Progenitor cell of endocrine pancreas (in vitro differentiated cells): ENCODE data around the gene NDOR1. TPM values are rescaled to one million over a fixed set of nuclear protein-coding genes. Genes with fewer than 3 reads are reported as not detected.

Experiments
- DNase-seq: peaks from one replicate; pipeline ENCODE4 v3.0.0; 2021; ENCODE audit warnings: low spot score; ENCODE audit not compliant: unreplicated experiment
- H3K27ac Mint-ChIP-seq: 2 replicates; pipeline ENCODE4 v1.8.0; 2021; ENCODE audit warnings: mild to moderate bottlenecking, moderate library complexity, mixed read lengths
- H3K27me3 Mint-ChIP-seq: 2 replicates; pipeline ENCODE4 v1.8.0; 2021; ENCODE audit warnings: mixed read lengths
- H3K36me3 Mint-ChIP-seq: 2 replicates; pipeline ENCODE4 v1.8.0; 2022; ENCODE audit warnings: mixed read lengths; ENCODE audit not compliant: insufficient read depth
- H3K4me1 Mint-ChIP-seq: 2 replicates; pipeline ENCODE4 v1.8.0; 2021; ENCODE audit warnings: low read depth, mixed read lengths
- H3K4me3 Mint-ChIP-seq: 2 replicates; pipeline ENCODE4 v1.8.0; 2021; ENCODE audit warnings: low read depth, mild to moderate bottlenecking, moderate library complexity, mixed read lengths
- H3K9me3 Mint-ChIP-seq: 2 replicates; pipeline ENCODE4 v1.8.0; 2021; ENCODE audit warnings: low read depth, mixed read lengths
- total RNA-seq: library from RNA; stranded (reverse); gene quantifications from 2 replicates; pipeline ENCODE4 v1.2.1, GENCODE V29; 2021
- TF ChIP-seq, protein P1 (sequence below): fragments of 200-600 bp; sonication (generic); IDR thresholded peaks from one replicate; pipeline ENCODE4 v1.5.0; 2021; ENCODE audit warnings: antibody characterized with exemption, mild to moderate bottlenecking; ENCODE audit not compliant: unreplicated experiment

Gene NDOR1
- total RNA-seq, 1 donor from 2014 or later: 37.4 TPM

DNA sequence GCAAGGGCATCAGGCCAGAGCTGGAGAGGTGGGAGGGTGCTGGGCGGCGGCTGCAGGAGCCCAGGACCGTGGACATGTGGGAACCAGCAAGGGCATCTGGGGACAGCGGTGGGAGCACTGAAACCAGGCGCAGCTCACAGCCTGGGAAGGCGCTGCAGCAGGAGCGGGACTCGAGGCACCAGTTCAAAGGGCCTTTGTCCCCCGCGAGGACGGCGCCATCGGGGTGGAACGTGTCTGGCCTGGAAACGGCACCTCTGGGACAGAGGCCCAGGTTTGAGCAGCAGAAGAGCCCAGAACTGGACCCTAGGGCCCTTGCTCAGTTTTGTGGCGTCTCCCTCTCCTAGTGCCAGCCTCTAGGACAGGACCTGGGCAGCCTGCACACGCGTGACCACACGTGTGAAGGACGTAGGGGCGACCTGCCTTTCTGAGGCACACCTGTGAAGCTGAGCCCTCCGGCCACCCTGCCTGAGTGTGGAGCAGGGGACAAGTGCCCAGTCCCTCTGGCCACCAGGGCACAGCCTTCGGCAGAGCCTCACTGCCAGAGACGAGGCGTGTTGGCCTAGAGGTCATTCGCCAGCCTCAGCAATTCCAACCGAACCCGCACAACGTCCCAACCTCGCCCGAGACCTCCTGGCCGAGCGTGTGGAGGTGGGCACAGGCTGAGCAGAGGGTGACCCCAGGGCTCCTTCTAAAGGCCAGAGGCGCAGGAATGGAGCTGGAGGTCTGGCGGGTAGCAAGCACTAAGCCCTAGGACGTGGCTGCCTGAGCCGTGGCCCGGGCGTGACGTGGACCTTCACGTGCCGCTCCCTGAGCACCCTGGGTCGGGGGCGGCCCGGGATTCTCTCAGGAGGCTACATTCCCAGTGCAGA lies 31.5 kb upstream of the NDOR1 start:
- Mint-ChIP-seq H3K4me3 (no peak overlapping the region), H3K27me3 (peaks cover 23% of the 10 kb centered on the region), H3K36me3 (peaks cover 4% of the 10 kb centered on the region), H3K4me1 (no peaks in the 10 kb centered on the region), H3K9me3 (no peaks in the 10 kb centered on the region), H3K27ac (no peak overlapping the region)
- TF ChIP-seq, protein P1, sequence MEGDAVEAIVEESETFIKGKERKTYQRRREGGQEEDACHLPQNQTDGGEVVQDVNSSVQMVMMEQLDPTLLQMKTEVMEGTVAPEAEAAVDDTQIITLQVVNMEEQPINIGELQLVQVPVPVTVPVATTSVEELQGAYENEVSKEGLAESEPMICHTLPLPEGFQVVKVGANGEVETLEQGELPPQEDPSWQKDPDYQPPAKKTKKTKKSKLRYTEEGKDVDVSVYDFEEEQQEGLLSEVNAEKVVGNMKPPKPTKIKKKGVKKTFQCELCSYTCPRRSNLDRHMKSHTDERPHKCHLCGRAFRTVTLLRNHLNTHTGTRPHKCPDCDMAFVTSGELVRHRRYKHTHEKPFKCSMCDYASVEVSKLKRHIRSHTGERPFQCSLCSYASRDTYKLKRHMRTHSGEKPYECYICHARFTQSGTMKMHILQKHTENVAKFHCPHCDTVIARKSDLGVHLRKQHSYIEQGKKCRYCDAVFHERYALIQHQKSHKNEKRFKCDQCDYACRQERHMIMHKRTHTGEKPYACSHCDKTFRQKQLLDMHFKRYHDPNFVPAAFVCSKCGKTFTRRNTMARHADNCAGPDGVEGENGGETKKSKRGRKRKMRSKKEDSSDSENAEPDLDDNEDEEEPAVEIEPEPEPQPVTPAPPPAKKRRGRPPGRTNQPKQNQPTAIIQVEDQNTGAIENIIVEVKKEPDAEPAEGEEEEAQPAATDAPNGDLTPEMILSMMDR: no peak
- DNase-seq: no peak

DNA sequence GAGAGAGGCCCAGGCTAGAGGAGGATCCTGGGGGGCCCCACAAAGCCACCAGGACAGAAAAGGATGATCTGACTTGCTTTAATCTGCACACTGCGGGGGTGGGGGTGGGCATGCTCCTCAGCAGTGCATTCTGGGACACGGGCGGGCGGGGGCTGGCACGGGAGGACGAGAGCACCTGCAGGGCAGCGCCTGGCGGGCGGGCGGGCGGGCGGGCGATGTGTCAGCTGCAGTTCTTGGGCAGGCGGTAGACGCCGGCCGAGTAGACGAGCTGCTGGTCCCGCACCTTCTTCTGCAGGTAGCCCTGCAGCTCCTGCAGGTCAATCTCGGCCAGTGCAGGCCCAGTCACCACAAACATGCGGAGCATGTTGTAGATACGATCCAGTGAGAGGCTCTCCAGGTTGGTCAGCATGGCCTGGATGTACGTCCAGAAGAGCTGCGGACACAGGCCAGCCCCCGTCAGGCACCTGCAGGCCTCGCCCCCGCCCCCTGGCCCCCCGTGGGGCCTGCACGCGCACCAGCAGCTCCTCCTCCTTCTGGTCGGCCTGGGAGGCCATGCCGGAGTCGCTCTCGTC lies 30.7 kb upstream of the NDOR1 start:
- Mint-ChIP-seq H3K4me3 (no peak overlapping the region), H3K4me1 (no peaks in the 10 kb centered on the region), H3K36me3 (peaks cover 4% of the 10 kb centered on the region), H3K27ac (no peak overlapping the region), H3K9me3 (no peaks in the 10 kb centered on the region), H3K27me3 (peaks cover 23% of the 10 kb centered on the region)
- DNase-seq: no peak
- TF ChIP-seq, protein P1: peak; percentile 20

DNA sequence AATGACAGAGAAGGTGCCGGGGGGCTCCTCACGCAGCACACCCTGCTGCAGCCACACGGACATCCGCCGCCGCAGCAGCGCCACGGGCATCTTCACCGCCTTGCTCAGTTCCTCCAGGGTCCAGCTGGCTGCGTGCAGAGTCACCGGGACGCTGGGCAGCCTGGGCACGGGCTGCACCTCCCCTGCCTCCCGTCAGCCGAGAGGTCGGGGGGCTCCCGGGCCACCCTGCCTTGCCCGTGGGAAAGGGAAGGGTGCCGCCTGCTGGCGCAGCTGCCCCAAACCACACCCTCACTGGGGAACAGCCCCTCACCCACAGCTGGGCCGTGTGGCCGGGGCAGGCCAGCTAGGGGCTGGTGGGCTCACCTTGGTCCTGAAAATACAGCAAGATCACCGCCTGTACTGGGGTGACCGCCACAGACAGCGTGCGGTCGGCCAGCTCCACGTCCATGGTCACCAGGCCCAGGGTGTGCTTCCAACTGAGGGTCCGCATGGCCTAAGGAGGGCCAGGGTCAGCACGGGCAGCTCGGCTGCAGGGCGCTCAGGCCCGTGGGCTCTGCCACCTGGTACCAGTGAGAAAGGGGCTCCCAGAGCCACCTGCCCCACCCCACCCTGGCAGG lies 30.0 kb upstream of the NDOR1 start:
- Mint-ChIP-seq H3K27ac (no peak overlapping the region), H3K4me1 (no peaks in the 10 kb centered on the region), H3K36me3 (peaks cover 4% of the 10 kb centered on the region), H3K4me3 (no peak overlapping the region), H3K27me3 (peaks cover 18% of the 10 kb centered on the region), H3K9me3 (no peaks in the 10 kb centered on the region)
- DNase-seq: no peak
- TF ChIP-seq, protein P1: peak; percentile 7

DNA sequence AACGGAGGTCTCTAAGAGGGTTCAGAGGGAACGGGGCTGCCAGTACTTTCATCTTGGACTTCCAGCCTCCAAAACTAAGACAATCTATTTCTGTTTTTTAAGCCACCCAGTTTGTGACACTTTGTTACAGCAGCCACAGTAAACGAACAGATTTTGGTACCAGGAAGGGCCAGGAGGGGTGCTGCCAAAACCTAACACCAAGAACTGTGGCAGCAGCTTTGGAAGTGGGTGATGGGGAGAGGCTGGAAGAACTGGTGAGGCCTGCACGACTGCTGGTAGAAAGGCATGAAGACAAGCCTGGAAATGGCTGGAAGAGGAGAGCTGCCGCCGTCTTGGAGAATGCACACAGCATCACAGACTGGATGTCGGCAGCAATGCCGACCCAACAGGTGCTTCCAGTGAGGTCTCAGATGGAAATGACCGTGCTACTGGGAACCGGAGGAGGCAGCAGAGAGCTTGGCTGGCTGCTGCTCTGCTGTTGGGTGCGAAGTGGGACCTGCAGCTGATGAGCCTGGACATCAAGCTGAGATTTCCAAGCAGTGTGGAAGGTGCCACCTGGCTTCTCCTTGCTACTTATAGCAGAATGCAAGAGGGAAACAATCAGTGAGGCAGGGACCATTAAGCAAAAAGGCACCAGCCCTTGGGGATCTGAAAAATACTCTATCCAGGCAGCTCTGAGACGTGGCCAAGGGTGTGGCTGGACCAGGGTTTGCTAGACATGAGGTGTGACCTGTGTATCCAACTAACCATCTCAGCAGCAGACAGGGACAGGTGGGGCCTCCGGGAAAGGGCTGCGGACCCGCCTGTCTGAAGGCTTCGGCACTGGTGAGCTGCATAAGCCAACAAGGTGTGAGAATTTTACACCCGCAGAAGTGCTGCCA lies 29.0 kb upstream of the NDOR1 start:
- peaks cover 4% of the 10 kb centered on the region for H3K36me3 Mint-ChIP-seq
- H3K27ac Mint-ChIP-seq: no peak overlapping the region
- DNase-seq: no peak

More for the DNA sequence above, 29.0 kb upstream of the NDOR1 start:
- H3K27me3 Mint-ChIP-seq: peaks cover 14% of the 10 kb centered on the region
- TF ChIP-seq, protein P1: peak; percentile 62
- H3K4me1 Mint-ChIP-seq: no peaks in the 10 kb centered on the region
- no peaks in the 10 kb centered on the region for H3K9me3 Mint-ChIP-seq
- H3K4me3 Mint-ChIP-seq: no peak overlapping the region
